GM19397 (cell line): ENCODE data around the gene P4HB.
"Not testable (repeated sequence)": the region's sequence is repeated elsewhere in the genome, so short reads cannot be mapped to it uniquely, and the experiment has no call there.

Experiments used
- ATAC-seq: cut with Tn5 transposase; IDR thresholded peaks from one replicate; pipeline ENCODE4 v1.9.1; 2021; ENCODE audit warnings: mild to moderate bottlenecking, moderate library complexity; ENCODE audit not compliant: unreplicated experiment

The P4HB gene

GRCh38 chr17:81849457-81849856 lies 10.9 kb downstream of the P4HB start:
- no peak for ATAC-seq

GRCh38 chr17:81846743-81847689 lies 13.3 kb downstream of the P4HB start:
- no peak for ATAC-seq

GRCh38 chr17:81845881-81846742 lies 14.2 kb downstream of the P4HB start:
- ATAC-seq: no peak

- ATAC-seq: no peak
Measured at GRCh38 chr17:81845361-81845760, 15.0 kb downstream of the P4HB start.

GRCh38 chr17:81844887-81845286 lies 15.4 kb downstream of the P4HB start:
- no peak for ATAC-seq

- ATAC-seq: no peak
Measured at GRCh38 chr17:81844327-81844851, 15.9 kb downstream of the P4HB start.

- ATAC-seq: no peak
Measured at GRCh38 chr17:81843713-81844326, 16.5 kb downstream of the P4HB start.

GRCh38 chr17:81842725-81843504 lies 17.4 kb downstream of the P4HB start:
- no peak for ATAC-seq

- ATAC-seq: no peak
Measured at GRCh38 chr17:81842378-81842724, 18.0 kb downstream of the P4HB start.

GRCh38 chr17:81841866-81842265 lies 18.5 kb downstream of the P4HB start:
- no peak for ATAC-seq

GRCh38 chr17:81840826-81841778 lies 19.2 kb downstream of the P4HB start:
- no peak for ATAC-seq

GRCh38 chr17:81840059-81840458 lies 20.3 kb downstream of the P4HB start:
- ATAC-seq: not testable (repeated sequence)

GRCh38 chr17:81839301-81839700 lies 21.0 kb downstream of the P4HB start:
- ATAC-seq: no peak

GRCh38 chr17:81838753-81839255 lies 21.5 kb downstream of the P4HB start:
- no peak for ATAC-seq

- ATAC-seq: no peak
Measured at GRCh38 chr17:81837641-81838040, 22.7 kb downstream of the P4HB start.

- no peak for ATAC-seq
Measured at GRCh38 chr17:81834831-81835267, 25.5 kb downstream of the P4HB start, which contains the start of gene PPP1R27. TSS of gene PPP1R27 (minus strand) at chr17:81835050. CDS start at chr17:81834953, 97 bp downstream.

- ATAC-seq: no peak
Measured at GRCh38 chr17:81833921-81834830, 26.2 kb downstream of the P4HB start.
